ENCODE data around the gene CHD9. TPM values are rescaled to one million over a fixed set of nuclear protein-coding genes. Genes with fewer than 3 reads are reported as not detected.

The CHD9 gene
- total and polyA plus RNA-seq, 9 of the 15 experiments (the other 6 are each of a cell fraction or from before 2014, with no cell fraction given): 29.0 to 69.3 (median 40.6) TPM

- TF ChIP-seq CTCFL (IDR thresholded peaks at IDR 0.05; ENCODE audit: borderline replicate concordance, insufficient read depth, low read depth, low read length, poor library complexity, severe bottlenecking): no peak
Measured at GRCh38 chr16:53087101-53087500, 32.3 kb downstream of the CHD9 start (continued).

DNA sequence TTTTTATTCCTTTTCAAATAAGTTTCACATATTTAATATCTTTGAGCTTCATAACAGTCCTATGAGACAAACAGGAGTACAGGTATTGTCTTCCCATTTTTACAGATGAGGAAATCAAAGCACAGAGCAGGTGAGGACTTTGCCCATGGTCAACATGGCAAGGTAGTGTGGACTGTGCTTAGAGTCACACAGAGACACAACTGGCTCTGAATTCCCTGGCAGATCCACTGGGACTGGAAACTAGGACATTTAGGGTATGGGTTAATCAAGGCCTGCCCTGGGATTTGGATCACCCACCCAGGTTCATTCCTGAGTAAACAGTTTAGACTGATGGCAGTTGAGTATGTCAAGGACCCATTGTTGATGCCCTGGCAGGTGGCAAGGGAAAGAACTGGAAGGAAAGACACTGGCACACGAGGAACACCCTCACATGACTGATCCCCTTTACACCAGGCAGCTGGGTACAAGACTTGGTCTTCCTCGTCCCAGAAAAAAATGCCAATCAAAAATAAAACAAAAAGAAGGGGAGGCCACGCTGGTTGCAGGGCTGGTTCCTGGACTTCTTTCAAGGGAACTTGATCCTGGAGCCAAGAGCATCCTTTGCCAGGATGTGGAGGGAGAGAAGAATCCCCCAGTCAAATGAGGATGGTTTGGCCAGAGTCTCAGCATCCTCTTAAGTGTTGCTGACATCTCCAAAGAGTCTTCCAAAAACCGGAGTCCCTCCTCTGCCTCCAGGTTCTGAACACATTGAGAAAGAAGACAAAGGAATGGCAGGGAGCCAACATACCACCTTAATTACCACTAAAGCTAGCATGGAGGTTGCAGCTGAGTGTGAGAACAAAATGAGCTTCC is 34.9 kb downstream of the CHD9 start:
- H3K36me3 ChIP-seq (ENCODE audit: control insufficient read depth, insufficient read depth, low read length): peaks cover 25% of the 10 kb centered on the region; the same call in 2 of the 3 replicates
- CTCF ChIA-PET (ENCODE audit: low intra/inter-chr PET ratio): no interaction called here
- no TSS peak for BruUV-seq (replicated peaks)
- ATAC-seq (no peak), FAIRE-seq (no peak), DNase-seq (ENCODE audit: extremely low read depth in 1 of 4, low spot score in 3 of 4) (no peak)
- H3K4me1 ChIP-seq (replicated peaks in 1 of 2; ENCODE audit: control insufficient read depth in 2 of 2, insufficient read depth in 2 of 2, low read length in 2 of 2): peaks cover 19 to 29% of the 10 kb centered on the region in 2 experiments; a peak in 4 of 5 replicates
- intact Hi-C loops (cut with micrococcal nuclease): no loop called here
- H3K4me3 ChIP-seq: no peak overlapping the region
- no peak overlapping the region for H3K9ac ChIP-seq (ENCODE audit: insufficient read depth in 1 of 2, low read depth in 2 of 2, low read length in 2 of 2)
- POLR2A ChIA-PET: interaction anchor here (0.9 kb wide), 1 partner anchor 9 kb away, joined by 3 read pairs; no protein-coding TSS in a partner anchor
- H3K27me3 ChIP-seq (ENCODE audit: control insufficient read depth in 2 of 2, insufficient read depth in 2 of 2, low read length in 2 of 2): no peaks in the 10 kb centered on the region
- H3K9me3 ChIP-seq (replicated peaks; ENCODE audit: control insufficient read depth, insufficient read depth, low read depth, low read length): no peaks in the 10 kb centered on the region
- H3K4me2 ChIP-seq (ENCODE audit: insufficient read depth, low read length): no peak overlapping the region
- no peaks in the 10 kb centered on the region for H4K20me1 ChIP-seq (replicated peaks; ENCODE audit: control insufficient read depth, insufficient read depth, low read length)
- H2AFZ ChIP-seq (ENCODE audit: low read depth, low read length): no peak overlapping the region
- 56% methylated on average over 3 of the region's 4 CpGs for WGBS (ENCODE audit: insufficient coverage, low coverage, missing lambda C conversion rate)
- in situ Hi-C loops (cut with MboI): no loop called here
- H3K79me2 ChIP-seq (ENCODE audit: control insufficient read depth, insufficient read depth, low read length): peaks cover 54% of the 10 kb centered on the region
- TF ChIP-seq NFIC (IDR thresholded peaks at IDR 0.05) (peak; percentile 54; the same call in 1 of the 2 replicates), NFE2L1 (tag; IDR thresholded peaks at IDR 0.05; ENCODE audit: borderline replicate concordance, low read depth) (no peak)
- H3K9me1 ChIP-seq (ENCODE audit: control insufficient read depth, insufficient read depth, low read length): no peaks in the 10 kb centered on the region
- no peak overlapping the region for H3K27ac ChIP-seq (ENCODE audit: extremely low read depth, low read depth, low read length)
